Measurements from ENCODE around the gene ACTR10.

Gene ACTR10

GRCh38 chr14:58272588-58273372 is 72.8 kb downstream of the ACTR10 start:
- H3K4me3 ChIP-seq (ENCODE audit: low read depth in 1 of 2, low read length in 2 of 2), result no peak overlapping the region
- no peak overlapping the region for H3K9ac ChIP-seq (ENCODE audit: low read length)
- peaks cover 51% of the 10 kb centered on the region for H3K36me3 ChIP-seq (ENCODE audit: insufficient read depth, low read length)
- peaks cover 27% of the 10 kb centered on the region for H3K4me1 ChIP-seq (ENCODE audit: insufficient read depth, low read length)
- no peak overlapping the region for H3K27ac ChIP-seq (ENCODE audit: low read depth, low read length)
- no peaks in the 10 kb centered on the region for H3K27me3 ChIP-seq (ENCODE audit: control insufficient read depth in 1 of 2, insufficient read depth in 2 of 2, low read length in 2 of 2)
- no peaks in the 10 kb centered on the region for H3K9me3 ChIP-seq (ENCODE audit: low read length)

- no peak overlapping the region for H3K4me3 ChIP-seq (ENCODE audit: low read depth in 1 of 2, low read length in 2 of 2)
- no peak overlapping the region for H3K9ac ChIP-seq (ENCODE audit: low read length)
- H3K27me3 ChIP-seq (ENCODE audit: control insufficient read depth in 1 of 2, insufficient read depth in 2 of 2, low read length in 2 of 2), result no peaks in the 10 kb centered on the region
- H3K4me1 ChIP-seq (ENCODE audit: insufficient read depth, low read length), result peaks cover 27% of the 10 kb centered on the region
- H3K9me3 ChIP-seq (ENCODE audit: low read length), result no peaks in the 10 kb centered on the region
- H3K27ac ChIP-seq (ENCODE audit: low read depth, low read length), result no peak overlapping the region
- peaks cover 46% of the 10 kb centered on the region for H3K36me3 ChIP-seq (ENCODE audit: insufficient read depth, low read length)
These were observed 74.9 kb downstream of the ACTR10 start for GRCh38 chr14:58274881-58275280.

- no peak overlapping the region for H3K27ac ChIP-seq (ENCODE audit: low read depth, low read length)
- peaks cover 45% of the 10 kb centered on the region for H3K36me3 ChIP-seq (ENCODE audit: insufficient read depth, low read length)
- H3K27me3 ChIP-seq (ENCODE audit: control insufficient read depth in 1 of 2, insufficient read depth in 2 of 2, low read length in 2 of 2), result no peaks in the 10 kb centered on the region
- peaks cover 34% of the 10 kb centered on the region for H3K4me1 ChIP-seq (ENCODE audit: insufficient read depth, low read length)
- no peak overlapping the region for H3K9ac ChIP-seq (ENCODE audit: low read length)
- H3K9me3 ChIP-seq (ENCODE audit: low read length), result no peaks in the 10 kb centered on the region
- no peak overlapping the region for H3K4me3 ChIP-seq (ENCODE audit: low read depth in 1 of 2, low read length in 2 of 2)
These were observed 75.7 kb downstream of the ACTR10 start for GRCh38 chr14:58275527-58276190.

- no peaks in the 10 kb centered on the region for H3K27me3 ChIP-seq (ENCODE audit: control insufficient read depth in 1 of 2, insufficient read depth in 2 of 2, low read length in 2 of 2)
- no peak overlapping the region for H3K27ac ChIP-seq (ENCODE audit: low read depth, low read length)
- H3K4me3 ChIP-seq (ENCODE audit: low read depth in 1 of 2, low read length in 2 of 2), result no peak overlapping the region
- H3K9ac ChIP-seq (ENCODE audit: low read length), result no peak overlapping the region
- H3K36me3 ChIP-seq (ENCODE audit: insufficient read depth, low read length), result peaks cover 40% of the 10 kb centered on the region
- no peaks in the 10 kb centered on the region for H3K9me3 ChIP-seq (ENCODE audit: low read length)
- peaks cover 39% of the 10 kb centered on the region for H3K4me1 ChIP-seq (ENCODE audit: insufficient read depth, low read length)
These were observed 76.3 kb downstream of the ACTR10 start for GRCh38 chr14:58276208-58276607.

- Histone ChIP-seq H3K4me3 (ENCODE audit: low read depth in 1 of 2, low read length in 2 of 2) (no peak overlapping the region), H3K27me3 (ENCODE audit: control insufficient read depth in 1 of 2, insufficient read depth in 2 of 2, low read length in 2 of 2) (no peaks in the 10 kb centered on the region), H3K9me3 (ENCODE audit: low read length) (no peaks in the 10 kb centered on the region), H3K9ac (ENCODE audit: low read length) (no peak overlapping the region), H3K27ac (ENCODE audit: low read depth, low read length) (no peak overlapping the region), H3K36me3 (ENCODE audit: insufficient read depth, low read length) (peaks cover 29% of the 10 kb centered on the region), H3K4me1 (ENCODE audit: insufficient read depth, low read length) (peaks cover 38% of the 10 kb centered on the region)
These were observed 78.2 kb downstream of the ACTR10 start for GRCh38 chr14:58278177-58278576.

GRCh38 chr14:58280954-58281787 is 81.2 kb downstream of the ACTR10 start:
- Histone ChIP-seq H3K9ac (ENCODE audit: low read length) (no peak overlapping the region), H3K27me3 (ENCODE audit: control insufficient read depth in 1 of 2, insufficient read depth in 2 of 2, low read length in 2 of 2) (no peaks in the 10 kb centered on the region), H3K36me3 (ENCODE audit: insufficient read depth, low read length) (peaks cover 38% of the 10 kb centered on the region), H3K27ac (ENCODE audit: low read depth, low read length) (peak overlapping the region; percentile 82), H3K4me1 (ENCODE audit: insufficient read depth, low read length) (peaks cover 34% of the 10 kb centered on the region), H3K9me3 (ENCODE audit: low read length) (no peaks in the 10 kb centered on the region), H3K4me3 (ENCODE audit: low read depth in 1 of 2, low read length in 2 of 2) (peak overlapping the region in 1 of 2 donors; percentile 14)

- peak overlapping the region; percentile 82 for H3K27ac ChIP-seq (ENCODE audit: low read depth, low read length)
- H3K27me3 ChIP-seq (ENCODE audit: control insufficient read depth in 1 of 2, insufficient read depth in 2 of 2, low read length in 2 of 2), result no peaks in the 10 kb centered on the region
- H3K4me1 ChIP-seq (ENCODE audit: insufficient read depth, low read length), result peaks cover 31% of the 10 kb centered on the region
- no peak overlapping the region for H3K9ac ChIP-seq (ENCODE audit: low read length)
- no peak overlapping the region for H3K4me3 ChIP-seq (ENCODE audit: low read depth in 1 of 2, low read length in 2 of 2)
- H3K36me3 ChIP-seq (ENCODE audit: insufficient read depth, low read length), result peaks cover 42% of the 10 kb centered on the region
- no peaks in the 10 kb centered on the region for H3K9me3 ChIP-seq (ENCODE audit: low read length)
These were observed 82.0 kb downstream of the ACTR10 start for GRCh38 chr14:58281969-58282368.

- no peak overlapping the region for H3K27ac ChIP-seq (ENCODE audit: low read depth, low read length)
These were observed 83.1 kb downstream of the ACTR10 start for GRCh38 chr14:58282925-58283593.

GRCh38 chr14:58283730-58284129 is 83.8 kb downstream of the ACTR10 start:
- H3K4me3 ChIP-seq (ENCODE audit: low read depth in 1 of 2, low read length in 2 of 2), result no peak overlapping the region
- no peaks in the 10 kb centered on the region for H3K27me3 ChIP-seq (ENCODE audit: control insufficient read depth in 1 of 2, insufficient read depth in 2 of 2, low read length in 2 of 2)
- peaks cover 40% of the 10 kb centered on the region for H3K36me3 ChIP-seq (ENCODE audit: insufficient read depth, low read length)
- no peaks in the 10 kb centered on the region for H3K9me3 ChIP-seq (ENCODE audit: low read length)
- H3K9ac ChIP-seq (ENCODE audit: low read length), result no peak overlapping the region
- H3K27ac ChIP-seq (ENCODE audit: low read depth, low read length), result no peak overlapping the region
- H3K4me1 ChIP-seq (ENCODE audit: insufficient read depth, low read length), result peaks cover 31% of the 10 kb centered on the region

More at GRCh38 chr14:58282925-58283593, 83.1 kb downstream of the ACTR10 start:
- Histone ChIP-seq H3K36me3 (ENCODE audit: insufficient read depth, low read length) (peaks cover 44% of the 10 kb centered on the region), H3K27me3 (ENCODE audit: control insufficient read depth in 1 of 2, insufficient read depth in 2 of 2, low read length in 2 of 2) (no peaks in the 10 kb centered on the region), H3K9ac (ENCODE audit: low read length) (no peak overlapping the region), H3K9me3 (ENCODE audit: low read length) (no peaks in the 10 kb centered on the region), H3K4me1 (ENCODE audit: insufficient read depth, low read length) (peaks cover 31% of the 10 kb centered on the region), H3K4me3 (ENCODE audit: low read depth in 1 of 2, low read length in 2 of 2) (no peak overlapping the region)

- H3K4me1 ChIP-seq (ENCODE audit: insufficient read depth, low read length), result peaks cover 29% of the 10 kb centered on the region
These were observed 85.2 kb downstream of the ACTR10 start for GRCh38 chr14:58285132-58285531.

More at GRCh38 chr14:58285132-58285531, 85.2 kb downstream of the ACTR10 start:
- H3K4me3 ChIP-seq (ENCODE audit: low read depth in 1 of 2, low read length in 2 of 2), result no peak overlapping the region
- no peaks in the 10 kb centered on the region for H3K27me3 ChIP-seq (ENCODE audit: control insufficient read depth in 1 of 2, insufficient read depth in 2 of 2, low read length in 2 of 2)
- H3K9me3 ChIP-seq (ENCODE audit: low read length), result no peaks in the 10 kb centered on the region
- peaks cover 42% of the 10 kb centered on the region for H3K36me3 ChIP-seq (ENCODE audit: insufficient read depth, low read length)
- no peak overlapping the region for H3K9ac ChIP-seq (ENCODE audit: low read length)
- no peak overlapping the region for H3K27ac ChIP-seq (ENCODE audit: low read depth, low read length)

Data from muscle layer of colon (tissue), 2 donors.